SK-N-SH (cell line): Measurements from ENCODE around the gene RAP2A.

ENCODE experiments used
- SMC3 ChIP-seq: IDR thresholded peaks from 2 replicates; pipeline ENCODE4 v1.6.1; 2012; ENCODE audit warnings: low read depth, low read length, improper control_type of control experiment
- TAF1 ChIP-seq: IDR thresholded peaks from 2 replicates; pipeline ENCODE4 v1.6.1; 2012; ENCODE audit warnings: low read depth, mild to moderate bottlenecking, low read length, moderate library complexity, borderline replicate concordance
- TF ChIP-seq, protein P1 (sequence below): fragments of 200-600 bp; sonication (generic); IDR thresholded peaks from 2 replicates; pipeline ENCODE4 v1.6.1; 2017; ENCODE audit warnings: antibody characterized with exemption, mild to moderate bottlenecking, moderate library complexity

DNA sequence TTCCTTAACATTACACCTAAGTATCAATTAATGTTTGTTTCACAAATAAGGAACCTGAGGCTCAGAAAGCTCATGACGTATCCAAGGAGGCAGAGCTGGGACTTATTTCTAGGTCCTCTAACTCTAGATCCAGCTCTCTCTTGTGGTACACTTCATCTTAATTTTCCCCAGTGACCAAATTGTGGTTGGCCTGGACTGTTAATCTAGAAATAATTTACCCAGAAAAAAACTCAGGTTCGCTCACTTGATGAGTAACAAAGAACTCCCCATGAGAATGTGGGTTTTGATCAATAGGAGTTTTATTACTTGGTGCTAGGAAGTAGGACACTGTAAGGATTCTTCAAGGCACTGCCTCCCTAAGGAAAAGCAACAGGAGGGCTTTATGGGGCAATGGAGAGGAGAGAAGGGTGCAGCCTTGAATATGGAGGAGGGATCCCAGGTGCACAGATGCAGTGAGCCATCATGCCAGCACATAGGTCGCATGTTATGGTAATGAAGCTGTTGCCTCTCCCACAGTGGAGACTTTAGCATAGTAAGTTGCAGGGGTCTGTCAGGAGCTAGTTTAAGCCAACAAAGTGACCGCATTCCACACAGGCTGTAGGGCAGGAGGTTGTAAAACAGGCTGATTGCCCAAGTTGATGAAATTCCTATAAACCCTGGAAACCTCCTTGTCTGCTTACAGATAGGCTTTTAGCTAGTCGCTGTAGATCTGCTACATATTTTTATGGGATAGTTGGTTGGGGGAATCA is 14.7 kb downstream of the RAP2A start:
- TF ChIP-seq, protein P1, sequence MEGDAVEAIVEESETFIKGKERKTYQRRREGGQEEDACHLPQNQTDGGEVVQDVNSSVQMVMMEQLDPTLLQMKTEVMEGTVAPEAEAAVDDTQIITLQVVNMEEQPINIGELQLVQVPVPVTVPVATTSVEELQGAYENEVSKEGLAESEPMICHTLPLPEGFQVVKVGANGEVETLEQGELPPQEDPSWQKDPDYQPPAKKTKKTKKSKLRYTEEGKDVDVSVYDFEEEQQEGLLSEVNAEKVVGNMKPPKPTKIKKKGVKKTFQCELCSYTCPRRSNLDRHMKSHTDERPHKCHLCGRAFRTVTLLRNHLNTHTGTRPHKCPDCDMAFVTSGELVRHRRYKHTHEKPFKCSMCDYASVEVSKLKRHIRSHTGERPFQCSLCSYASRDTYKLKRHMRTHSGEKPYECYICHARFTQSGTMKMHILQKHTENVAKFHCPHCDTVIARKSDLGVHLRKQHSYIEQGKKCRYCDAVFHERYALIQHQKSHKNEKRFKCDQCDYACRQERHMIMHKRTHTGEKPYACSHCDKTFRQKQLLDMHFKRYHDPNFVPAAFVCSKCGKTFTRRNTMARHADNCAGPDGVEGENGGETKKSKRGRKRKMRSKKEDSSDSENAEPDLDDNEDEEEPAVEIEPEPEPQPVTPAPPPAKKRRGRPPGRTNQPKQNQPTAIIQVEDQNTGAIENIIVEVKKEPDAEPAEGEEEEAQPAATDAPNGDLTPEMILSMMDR, result no peak
- TF ChIP-seq TAF1 (no peak), SMC3 (no peak)
